ENCODE measurements around the gene RNF17.
A peak's percentile ranks its signal among the peaks of the same experiment; 100 is the strongest.

Gene RNF17

GRCh38 chr13:24899601-24900000 is 135.6 kb downstream of the RNF17 start:
- DNase-seq (ENCODE audit: low read depth in 2 of 2): no peak

- no peak for DNase-seq (ENCODE audit: low read depth in 2 of 2)
These were observed 136.5 kb downstream of the RNF17 start for GRCh38 chr13:24900507-24900906.

- DNase-seq (ENCODE audit: low read depth in 2 of 2): no peak
These were observed 141.3 kb downstream of the RNF17 start for GRCh38 chr13:24905242-24905641.

GRCh38 chr13:24906268-24906667 is 142.3 kb downstream of the RNF17 start:
- no peak for DNase-seq (ENCODE audit: low read depth in 2 of 2)

GRCh38 chr13:24910502-24911132 is 146.6 kb downstream of the RNF17 start:
- DNase-seq (ENCODE audit: low read depth in 2 of 2): no peak

- DNase-seq (ENCODE audit: low read depth in 2 of 2): no peak
These were observed 147.4 kb downstream of the RNF17 start for GRCh38 chr13:24911133-24911908.

- DNase-seq (ENCODE audit: low read depth in 2 of 2): no peak
These were observed 152.5 kb downstream of the RNF17 start for GRCh38 chr13:24916464-24916863.

- DNase-seq (ENCODE audit: low read depth in 2 of 2): no peak
These were observed 157.0 kb downstream of the RNF17 start for GRCh38 chr13:24921003-24921402.

GRCh38 chr13:24921881-24922280 is 157.9 kb downstream of the RNF17 start:
- no peak for DNase-seq (ENCODE audit: low read depth in 2 of 2)

- DNase-seq (ENCODE audit: low read depth in 2 of 2): peak in 1 of 2 donors; percentile 2
These were observed 158.4 kb downstream of the RNF17 start for GRCh38 chr13:24922387-24922744.

GRCh38 chr13:24922745-24923591 is 159.0 kb downstream of the RNF17 start:
- peak; percentile 83 to 89 for DNase-seq (ENCODE audit: low read depth in 2 of 2)

- DNase-seq (ENCODE audit: low read depth in 2 of 2): no peak
These were observed 161.6 kb downstream of the RNF17 start for GRCh38 chr13:24925318-24926231.

GRCh38 chr13:24927810-24928404 is 163.9 kb downstream of the RNF17 start:
- DNase-seq (ENCODE audit: low read depth in 2 of 2): no peak

GRCh38 chr13:24929196-24929595 is 165.2 kb downstream of the RNF17 start:
- DNase-seq (ENCODE audit: low read depth in 2 of 2): no peak

Measured in stimulated activated CD8-positive, alpha-beta memory T cell treated with anti-CD3 and anti-CD28 coated beads, Interleukin-2, amount 100 ng/mL, for 1 hour (primary cell).